Ovary (tissue), 9 donors: ENCODE measurements around the gene OR51A2. TPM values are rescaled to one million over a fixed set of nuclear protein-coding genes. Genes with fewer than 3 reads are reported as not detected.

Experiments
- DNase-seq, 5 donors: peaks; one replicate each; pipeline ENCODE4 v3.0.0-alpha.2; 2019 to 2020
- H3K27ac ChIP-seq, 2 donors: fragments of 200-600 bp; one replicate each; pipeline versions ENCODE4 v1.5.1 to v1.8.0; 2019 to 2022
- H3K27me3 ChIP-seq: fragments of 200-600 bp; one replicate; pipeline ENCODE4 v1.8.0; 2022
- H3K36me3 ChIP-seq: fragments of 200-600 bp; sonication (generic); one replicate; pipeline ENCODE4 v1.5.1; 2019
- H3K4me1 ChIP-seq: one replicate; pipeline ENCODE4 v1.8.1; 2013; ENCODE audit warnings: mild to moderate bottlenecking, moderate library complexity; ENCODE audit not compliant: insufficient read depth
- H3K4me3 ChIP-seq: fragments of 200-600 bp; sonication (generic); one replicate; pipeline ENCODE4 v1.5.1; 2017
- H3K9me3 ChIP-seq, 2 donors: fragments of 200-600 bp in 1 of 2; sonication (generic) in 1 of 2; one replicate each; pipeline versions ENCODE4 v1.5.1 to v1.8.1; 2013 to 2019; ENCODE audit warnings: mild to moderate bottlenecking in 1 of 2, moderate library complexity in 1 of 2
- EP300 ChIP-seq: sonication (generic); formaldehyde crosslinking; IDR thresholded peaks from one replicate; pipeline ENCODE4 v1.6.1; 2017; ENCODE audit warnings: antibody characterized with exemption
- POLR2A ChIP-seq: fragments of 450-650 bp; IDR thresholded peaks from one replicate; pipeline ENCODE4 v1.6.1; 2017; ENCODE audit warnings: antibody characterized with exemption, mild to moderate bottlenecking, moderate library complexity
- whole genome bisulfite sequencing, 3 donors: extraction: QIAGEN DNeasy Blood & Tissue Kit in 1 of 3; methylation state at CpG; one replicate each; pipeline versions ENCODE4 v1.1.5 to v1.1.7; 2013 to 2017; 5-methylcytosine and 5-hydroxymethylcytosine counted together
- intact Hi-C, 4 donors: fragments of 100-400 bp; cut with DNase I; formaldehyde crosslinking; loops; one replicate each; pipeline versions ENCODE4 v1.11.0 to v1.15.1; 2022 to 2023
- polyA plus RNA-seq, 2 donors: library from polyadenylated mRNA; stranded (reverse); fragments of 200-250 nt in 1 of 2; fragments of 350-450 nt in 1 of 2; fragmentation: Illumina TruSeq in 1 of 2; extraction: RNeasy Lipid Tissue Mini Kit (QIAGEN cat#74804) in 1 of 2; gene quantifications; one replicate each; pipeline ENCODE4 v1.2.3, GENCODE V29; 2013 to 2014
- total RNA-seq, 7 donors: library from RNA; depleted of rRNA in 2 of 7; stranded (reverse); fragments of >200 nt in 2 of 7; fragmentation: NEBNext Ultra II Directional in 3 of 7; extraction: Animal tissue kit (Norgen Biotek cat#: 25700) in 3 of 7; gene quantifications; one replicate each; pipeline versions ENCODE4 v1.1.0 to v1.2.4, GENCODE V29; 2016 to 2023
- TF ChIP-seq, protein P1 (sequence below), 3 donors: fragments of 450-650 bp in 2 of 3; fragments of 200-600 bp in 1 of 3; IDR thresholded peaks; one replicate each; pipeline versions ENCODE4 v1.5.1 to v1.8.0; 2016 to 2022; ENCODE audit warnings: antibody characterized with exemption in 3 of 3, mild to moderate bottlenecking in 1 of 3
- donor health status: DM: no; HTN: no; CAD: no; lungs with moderate emphysema.
- donor health status: DM: no; HTN: no; CAD: no.
- donor health status: Bipolar disorder and iron deficiency.
- donor health status: DM: yes; HTN: yes; CAD: no.
- donor health status: DM: no; HTN: no; CAD: no.
- donor health status: DM: yes; HTN: yes; CAD: no.

OR51A2 gene
- total and polyA plus RNA-seq, 9 donors = not detected

DNA sequence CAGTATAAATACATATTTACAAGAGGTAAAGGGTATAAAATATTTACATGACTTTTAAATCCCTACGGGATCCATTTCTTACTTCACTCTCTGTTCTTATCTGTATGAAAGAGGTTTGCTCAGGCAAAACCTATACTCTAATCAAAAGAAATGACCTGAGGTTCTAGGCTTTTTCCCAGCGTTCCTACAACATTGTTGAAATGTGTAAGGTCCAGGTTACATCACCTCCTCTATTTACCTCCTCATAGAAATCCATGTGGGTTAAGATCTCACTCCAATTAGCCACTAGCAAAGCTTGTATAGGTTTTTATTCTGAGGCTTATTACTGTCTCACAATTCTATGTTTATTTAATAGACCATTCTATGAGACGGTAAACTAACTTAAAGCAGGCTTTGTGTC, 27.2 kb upstream of the OR51A2 start:
- no peaks in the 10 kb centered on the region for H3K9me3 ChIP-seq
- H3K27ac ChIP-seq = no peak overlapping the region
- DNase-seq = no peak
- WGBS, 3 donors = 66 to 85% (median 69%) methylated on average over 3 of the region's 3 CpGs
- no peaks in the 10 kb centered on the region for H3K27me3 ChIP-seq
- intact Hi-C loops = no loop called here
- H3K36me3 ChIP-seq = no peaks in the 10 kb centered on the region
- TF ChIP-seq, protein P1, sequence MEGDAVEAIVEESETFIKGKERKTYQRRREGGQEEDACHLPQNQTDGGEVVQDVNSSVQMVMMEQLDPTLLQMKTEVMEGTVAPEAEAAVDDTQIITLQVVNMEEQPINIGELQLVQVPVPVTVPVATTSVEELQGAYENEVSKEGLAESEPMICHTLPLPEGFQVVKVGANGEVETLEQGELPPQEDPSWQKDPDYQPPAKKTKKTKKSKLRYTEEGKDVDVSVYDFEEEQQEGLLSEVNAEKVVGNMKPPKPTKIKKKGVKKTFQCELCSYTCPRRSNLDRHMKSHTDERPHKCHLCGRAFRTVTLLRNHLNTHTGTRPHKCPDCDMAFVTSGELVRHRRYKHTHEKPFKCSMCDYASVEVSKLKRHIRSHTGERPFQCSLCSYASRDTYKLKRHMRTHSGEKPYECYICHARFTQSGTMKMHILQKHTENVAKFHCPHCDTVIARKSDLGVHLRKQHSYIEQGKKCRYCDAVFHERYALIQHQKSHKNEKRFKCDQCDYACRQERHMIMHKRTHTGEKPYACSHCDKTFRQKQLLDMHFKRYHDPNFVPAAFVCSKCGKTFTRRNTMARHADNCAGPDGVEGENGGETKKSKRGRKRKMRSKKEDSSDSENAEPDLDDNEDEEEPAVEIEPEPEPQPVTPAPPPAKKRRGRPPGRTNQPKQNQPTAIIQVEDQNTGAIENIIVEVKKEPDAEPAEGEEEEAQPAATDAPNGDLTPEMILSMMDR (IDR thresholded peaks at IDR 0.05) = no peak
- TF ChIP-seq EP300 = no peak
- no peak for TF ChIP-seq POLR2A
- H3K4me1 ChIP-seq = no peaks in the 10 kb centered on the region
- H3K4me3 ChIP-seq = no peak overlapping the region

DNA sequence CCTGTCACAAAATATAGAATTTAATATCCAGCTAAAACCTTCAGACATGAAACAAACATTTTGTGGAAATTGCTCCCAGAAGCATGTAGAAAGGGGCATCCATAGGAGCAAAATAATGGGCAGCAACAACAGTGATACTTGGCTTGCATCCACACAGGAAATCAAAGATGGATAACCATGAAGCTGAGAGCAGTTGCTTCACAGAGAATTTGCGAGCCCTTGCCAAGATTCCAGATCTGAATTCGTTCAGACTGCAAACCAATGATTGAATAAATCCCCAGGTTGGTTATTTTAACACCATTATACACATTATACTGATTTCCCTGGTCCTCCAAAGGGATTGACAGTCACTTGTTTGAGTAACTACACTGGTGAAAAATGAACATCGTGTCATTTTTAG, 23.5 kb upstream of the OR51A2 start:
- DNase-seq = no peak
- Histone ChIP-seq H3K4me1 (no peaks in the 10 kb centered on the region), H3K9me3 (no peaks in the 10 kb centered on the region), H3K27ac (no peak overlapping the region), H3K27me3 (no peaks in the 10 kb centered on the region), H3K36me3 (no peaks in the 10 kb centered on the region), H3K4me3 (no peak overlapping the region)
- intact Hi-C loops = no loop called here
- 33 to 37% (median 35%) methylated on average over 3 of the region's 3 CpGs for WGBS, 3 donors
- TF ChIP-seq EP300 = no peak
- TF ChIP-seq, protein P1 (IDR thresholded peaks at IDR 0.05) = no peak
- TF ChIP-seq POLR2A = no peak

DNA sequence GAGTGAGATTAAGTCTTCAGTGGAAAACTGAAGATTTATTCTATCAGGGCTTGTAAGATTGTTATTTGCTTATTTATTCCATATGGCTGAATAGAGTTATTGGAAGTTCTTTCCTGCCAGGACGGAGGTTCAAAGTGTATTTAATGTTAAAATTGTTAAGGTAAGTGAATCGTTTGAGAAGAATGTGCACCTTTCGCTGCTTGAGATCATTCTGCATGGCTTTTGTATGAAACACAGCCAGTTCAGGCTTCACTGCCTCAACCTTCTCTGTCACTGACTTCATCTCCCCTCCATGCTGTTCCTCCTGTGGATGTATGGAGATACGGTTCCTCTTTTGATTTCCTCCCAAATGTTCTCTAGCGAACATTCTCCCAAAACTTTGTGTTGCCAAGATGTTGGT, 19.9 kb upstream of the OR51A2 start:
- Histone ChIP-seq H3K36me3 (no peaks in the 10 kb centered on the region), H3K4me3 (no peak overlapping the region), H3K27me3 (no peaks in the 10 kb centered on the region), H3K4me1 (no peaks in the 10 kb centered on the region), H3K9me3 (no peaks in the 10 kb centered on the region), H3K27ac (no peak overlapping the region)
- intact Hi-C loops = no loop called here
- TF ChIP-seq, protein P1 (IDR thresholded peaks at IDR 0.05) = no peak
- TF ChIP-seq EP300 (no peak), POLR2A (no peak)
- DNase-seq = no peak
- WGBS, 3 donors = 82 to 85% (median 84%) methylated on average over 5 of the region's 5 CpGs

DNA sequence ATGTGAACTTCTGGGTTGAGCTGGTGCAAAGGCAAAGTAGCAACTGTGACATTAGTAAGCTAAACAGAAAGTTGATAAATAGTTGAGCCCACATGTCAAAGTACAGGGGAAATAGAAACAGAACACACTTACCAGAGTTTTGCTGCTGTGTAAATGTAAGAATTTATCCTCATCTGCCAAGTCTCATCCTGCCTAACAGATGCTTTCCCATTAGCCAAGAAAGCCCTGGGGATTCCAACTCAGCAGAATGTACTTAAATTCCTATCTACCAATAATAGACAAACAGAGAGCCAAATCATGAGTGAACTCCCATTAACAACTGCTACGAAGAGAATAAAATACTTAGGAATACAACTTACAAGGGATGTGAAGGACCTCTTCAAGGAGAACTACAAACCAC, 7.3 kb upstream of the OR51A2 start:
- intact Hi-C loops = no loop called here
- Histone ChIP-seq H3K27ac (no peak overlapping the region), H3K36me3 (no peaks in the 10 kb centered on the region), H3K4me1 (no peaks in the 10 kb centered on the region), H3K27me3 (no peaks in the 10 kb centered on the region), H3K9me3 (no peaks in the 10 kb centered on the region), H3K4me3 (no peak overlapping the region)
- 36 to 39% (median 38%) methylated on average over 1 of the region's 1 CpG for WGBS, 3 donors
- TF ChIP-seq EP300 (no peak), POLR2A (no peak)
- TF ChIP-seq, protein P1 (IDR thresholded peaks at IDR 0.05) = no peak
- DNase-seq = no peak

DNA sequence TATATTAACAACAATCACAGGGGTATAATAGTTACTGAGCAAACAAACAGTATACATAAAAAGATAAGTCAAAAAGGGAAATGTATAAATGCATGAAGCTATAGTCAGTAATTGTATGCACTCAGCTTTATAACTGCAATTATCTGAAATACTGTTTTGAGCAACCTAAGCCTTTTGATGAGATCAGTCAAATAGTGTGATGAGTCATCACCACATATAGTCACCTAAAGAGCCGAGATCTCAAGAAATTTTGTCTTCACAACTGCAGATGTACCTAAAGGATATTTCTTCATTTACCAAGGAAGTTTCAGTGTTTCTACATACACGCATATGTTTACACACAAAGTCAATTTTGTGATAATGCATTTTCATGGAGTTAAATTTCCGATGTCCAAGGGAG, 5.4 kb upstream of the OR51A2 start:
- Histone ChIP-seq H3K9me3 (no peaks in the 10 kb centered on the region), H3K27me3 (no peaks in the 10 kb centered on the region), H3K36me3 (no peaks in the 10 kb centered on the region), H3K4me1 (no peaks in the 10 kb centered on the region), H3K4me3 (no peak overlapping the region), H3K27ac (no peak overlapping the region)
- intact Hi-C loops = no loop called here
- DNase-seq = no peak
- TF ChIP-seq, protein P1 (IDR thresholded peaks at IDR 0.05) = no peak
- TF ChIP-seq POLR2A = no peak
- no peak for TF ChIP-seq EP300
- 76 to 85% (median 79%) methylated on average over 3 of the region's 3 CpGs for WGBS, 3 donors
